HG03558 (cell line): ENCODE measurements around the gene HOXD12.

ENCODE experiments used
- ATAC-seq: cut with Tn5 transposase; IDR thresholded peaks from one replicate; pipeline ENCODE4 v1.9.1; 2021; ENCODE audit warnings: moderate number of reproducible peaks; ENCODE audit not compliant: unreplicated experiment; ENCODE audit errors: extremely low read depth

HOXD12 gene

GRCh38 chr2:176080540-176081375 lies 18.8 kb upstream of the HOXD12 start:
- ATAC-seq: no peak

- ATAC-seq: no peak
Measured at GRCh38 chr2:176081376-176081836, 18.2 kb upstream of the HOXD12 start.

DNA sequence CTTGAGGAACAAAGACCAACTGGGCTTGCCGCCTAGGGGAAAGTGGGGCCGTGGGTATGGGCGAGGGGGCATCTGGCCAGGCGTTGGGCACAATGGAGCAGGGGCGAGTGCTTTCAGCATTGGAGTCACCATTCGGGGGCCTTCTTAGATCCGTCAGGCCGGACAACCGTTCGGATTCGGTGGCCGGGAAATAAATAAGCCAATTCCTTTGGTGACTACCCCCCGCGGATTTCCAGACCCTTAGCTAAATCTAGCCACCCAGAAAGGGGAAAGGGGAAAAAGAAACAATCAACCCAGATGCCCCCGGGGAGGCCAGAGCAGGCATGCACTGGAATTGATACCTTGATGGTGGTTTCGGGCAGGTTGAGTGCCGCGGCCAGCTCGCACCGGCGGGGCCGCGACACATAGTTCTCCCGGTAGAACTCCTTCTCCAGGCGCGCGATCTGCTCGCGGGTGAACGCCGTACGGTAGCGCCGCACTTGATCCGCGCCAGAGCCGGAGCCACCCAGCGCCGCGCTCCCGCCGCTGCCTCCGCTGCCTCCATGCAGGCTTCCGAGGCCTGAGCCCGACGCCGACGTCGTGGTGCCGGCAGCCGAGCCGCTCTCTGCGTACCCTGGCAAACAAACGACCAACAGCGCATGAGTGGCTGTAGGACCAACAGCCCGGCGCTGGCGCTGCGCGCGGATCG lies 17.6 kb upstream of the HOXD12 start:
- ATAC-seq: no peak

- ATAC-seq: no peak
Measured at GRCh38 chr2:176082525-176082823, 17.1 kb upstream of the HOXD12 start.

- no peak for ATAC-seq
Measured at GRCh38 chr2:176082824-176083751, 16.5 kb upstream of the HOXD12 start.

DNA sequence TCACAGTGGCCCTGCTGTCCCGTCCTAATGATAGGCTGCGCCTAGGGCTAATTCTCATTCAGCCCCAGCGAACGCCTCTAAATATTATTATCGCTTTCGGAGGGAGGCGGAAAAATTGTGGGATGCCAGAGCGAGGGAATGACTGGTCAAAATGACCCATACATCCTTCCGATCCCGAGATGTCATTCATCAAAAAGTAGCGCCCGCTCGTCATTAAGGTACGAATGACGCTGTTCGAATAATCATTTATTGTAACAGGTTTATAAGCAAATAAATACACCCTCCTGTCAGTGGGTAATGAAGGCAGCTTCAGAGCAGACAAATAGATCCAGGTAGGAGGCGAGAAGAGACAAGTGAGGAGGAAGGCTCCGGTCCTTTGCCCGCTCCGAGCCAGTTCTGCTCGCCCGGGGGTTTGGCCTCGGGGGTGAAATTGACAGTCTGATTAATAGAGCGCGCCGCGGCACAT lies 15.8 kb upstream of the HOXD12 start, which contains the start of gene EVX2:
TSS of gene EVX2 (minus strand) at position 167 of the 466 bp plus-strand sequence. CDS start 186 bp downstream, outside the sequence.
- no peak for ATAC-seq

GRCh38 chr2:176084611-176085119 lies 14.9 kb upstream of the HOXD12 start:
- ATAC-seq: no peak

GRCh38 chr2:176085120-176085788 lies 14.3 kb upstream of the HOXD12 start:
- no peak for ATAC-seq

- ATAC-seq: no peak
Measured at GRCh38 chr2:176085861-176086771, 13.5 kb upstream of the HOXD12 start.

DNA sequence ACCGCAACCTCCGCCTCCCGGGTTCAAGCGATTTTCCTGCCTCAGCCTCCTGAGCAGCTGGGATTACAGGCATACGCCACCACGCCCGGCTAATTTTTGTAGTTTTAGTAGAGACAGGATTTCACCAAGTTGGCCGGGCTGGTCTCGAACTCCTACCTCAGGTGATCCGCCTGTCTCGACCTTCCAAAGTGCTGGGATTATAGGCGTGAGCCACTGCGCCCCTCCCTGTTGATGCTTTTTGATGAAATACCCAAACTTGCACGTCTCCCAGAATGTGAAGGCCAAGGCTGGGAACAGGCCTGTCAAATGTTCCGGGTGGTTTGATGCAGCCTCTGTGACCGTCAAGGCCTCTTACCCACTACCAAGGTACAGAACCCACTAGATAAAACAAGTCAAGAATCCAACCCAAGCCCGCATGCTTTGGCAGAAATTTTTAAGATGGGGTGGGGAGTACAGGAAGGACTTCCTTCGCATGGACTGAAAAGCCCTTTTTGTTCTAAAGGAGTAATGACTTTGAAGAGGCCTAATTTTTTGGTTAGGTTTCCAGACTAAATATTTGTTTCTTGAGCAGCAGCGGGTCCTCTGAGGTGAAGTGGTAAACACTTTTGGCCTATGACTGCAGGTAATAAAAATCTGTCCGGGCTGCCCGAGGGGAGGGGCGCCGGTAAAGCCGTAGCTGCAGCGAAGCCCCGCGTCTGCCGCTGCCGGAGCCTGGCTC lies 12.1 kb upstream of the HOXD12 start:
- no peak for ATAC-seq

- ATAC-seq: no peak
Measured at GRCh38 chr2:176088048-176088936, 11.3 kb upstream of the HOXD12 start.

DNA sequence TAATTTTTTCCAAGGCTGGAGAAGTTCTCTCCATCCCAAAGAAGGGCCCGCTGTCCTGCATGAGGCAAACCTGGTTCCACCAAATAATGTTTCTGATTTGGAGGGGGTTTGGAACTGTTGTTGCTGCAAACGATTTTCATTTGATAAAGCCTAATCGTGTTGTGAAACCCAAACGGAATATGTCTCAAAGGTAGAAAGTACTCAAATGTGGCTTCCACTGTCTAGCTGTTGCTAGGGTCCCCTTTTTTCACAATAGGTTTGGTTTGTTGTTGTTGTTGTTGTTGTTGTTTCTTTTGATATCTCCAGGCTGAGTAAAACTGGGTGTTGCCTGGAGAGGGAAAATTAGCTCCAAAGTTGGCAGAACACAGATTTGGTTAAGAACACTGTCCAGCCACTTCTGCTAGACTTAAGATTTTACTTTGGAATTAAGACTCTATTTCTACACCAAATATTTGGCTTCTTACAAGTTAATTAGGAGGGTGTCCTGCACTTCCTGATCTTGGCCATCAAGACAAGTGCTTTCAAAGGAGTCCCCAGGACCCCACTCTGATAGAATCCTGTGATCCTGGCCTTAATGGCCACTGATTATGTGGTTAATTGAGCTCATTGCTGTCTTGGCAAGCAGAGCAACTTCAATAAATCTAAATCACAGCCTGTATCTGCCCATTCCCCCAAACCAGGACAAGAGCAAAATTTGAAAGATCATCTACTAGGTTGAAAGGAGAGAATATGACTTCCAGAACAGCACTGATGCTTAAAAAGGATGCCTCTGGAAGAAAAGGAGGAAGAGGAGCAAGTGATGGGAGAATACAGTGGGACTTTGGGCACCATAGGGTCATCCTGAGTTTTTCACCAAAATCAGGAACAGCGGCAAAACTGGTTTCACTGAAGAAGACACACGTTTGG lies 10.4 kb upstream of the HOXD12 start:
- ATAC-seq: no peak

- ATAC-seq: no peak
Measured at GRCh38 chr2:176089843-176090395, 9.7 kb upstream of the HOXD12 start.

DNA sequence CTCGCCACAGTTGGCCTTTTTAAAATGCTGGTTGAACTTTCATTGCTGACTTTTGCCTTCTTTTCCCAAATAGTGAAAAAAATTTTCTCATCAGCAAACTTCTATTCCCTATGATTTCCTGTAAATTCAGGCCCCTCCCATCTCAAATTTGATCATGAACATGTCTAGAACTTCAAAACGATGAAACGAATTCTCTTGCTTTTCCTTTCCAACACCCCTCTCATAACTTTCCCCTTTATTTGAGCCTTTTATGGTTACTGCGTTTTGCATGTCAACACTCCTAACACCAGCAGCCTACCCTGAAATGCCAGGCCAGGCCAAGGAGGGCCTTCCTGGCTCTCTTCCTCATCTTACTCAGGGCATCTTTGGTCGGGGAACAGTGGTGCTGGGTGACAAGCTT lies 8.7 kb upstream of the HOXD12 start:
- no peak for ATAC-seq

GRCh38 chr2:176091329-176092258 lies 8.0 kb upstream of the HOXD12 start:
- no peak for ATAC-seq
